ENCODE results near the gene BICRA. TPM values are rescaled to one million over a fixed set of nuclear protein-coding genes. Genes with fewer than 3 reads are reported as not detected.

The BICRA gene
- total and polyA plus RNA-seq, 8 donors: 13.8 to 18.8 (median 15.5) TPM

- Histone ChIP-seq H3K27ac (no peak overlapping the region), H3K9me3 (no peaks in the 10 kb centered on the region), H3K4me1 (peaks cover 0 to 7% of the 10 kb centered on the region in 2 donors), H3K4me3 (no peak overlapping the region), H3K27me3 (no peaks in the 10 kb centered on the region), H3K36me3 (peaks cover 0 to 59% of the 10 kb centered on the region in 2 donors)
- TF ChIP-seq, protein P1, sequence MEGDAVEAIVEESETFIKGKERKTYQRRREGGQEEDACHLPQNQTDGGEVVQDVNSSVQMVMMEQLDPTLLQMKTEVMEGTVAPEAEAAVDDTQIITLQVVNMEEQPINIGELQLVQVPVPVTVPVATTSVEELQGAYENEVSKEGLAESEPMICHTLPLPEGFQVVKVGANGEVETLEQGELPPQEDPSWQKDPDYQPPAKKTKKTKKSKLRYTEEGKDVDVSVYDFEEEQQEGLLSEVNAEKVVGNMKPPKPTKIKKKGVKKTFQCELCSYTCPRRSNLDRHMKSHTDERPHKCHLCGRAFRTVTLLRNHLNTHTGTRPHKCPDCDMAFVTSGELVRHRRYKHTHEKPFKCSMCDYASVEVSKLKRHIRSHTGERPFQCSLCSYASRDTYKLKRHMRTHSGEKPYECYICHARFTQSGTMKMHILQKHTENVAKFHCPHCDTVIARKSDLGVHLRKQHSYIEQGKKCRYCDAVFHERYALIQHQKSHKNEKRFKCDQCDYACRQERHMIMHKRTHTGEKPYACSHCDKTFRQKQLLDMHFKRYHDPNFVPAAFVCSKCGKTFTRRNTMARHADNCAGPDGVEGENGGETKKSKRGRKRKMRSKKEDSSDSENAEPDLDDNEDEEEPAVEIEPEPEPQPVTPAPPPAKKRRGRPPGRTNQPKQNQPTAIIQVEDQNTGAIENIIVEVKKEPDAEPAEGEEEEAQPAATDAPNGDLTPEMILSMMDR (IDR thresholded peaks at IDR 0.05): no peak
- DNase-seq (no peak), ATAC-seq (no peak)
- intact Hi-C loops (cut with DNase I): loop anchor here in 1 of 2 donors (10.0 kb wide), 1 partner anchor 89 kb away; the partner anchor contains the start of gene BICRA
Measured at GRCh38 chr19:47693489-47693888, 84.6 kb downstream of the BICRA start.

GRCh38 chr19:47693903-47694302 lies 85.0 kb downstream of the BICRA start:
- TF ChIP-seq, protein P1 (IDR thresholded peaks at IDR 0.05): no peak
- DNase-seq (no peak), ATAC-seq (no peak)
- no peak overlapping the region for H3K4me3 ChIP-seq
- H3K36me3 ChIP-seq: peaks cover 0 to 63% of the 10 kb centered on the region in 2 donors
- H3K27ac ChIP-seq: no peak overlapping the region
- H3K27me3 ChIP-seq: no peaks in the 10 kb centered on the region
- H3K9me3 ChIP-seq: no peaks in the 10 kb centered on the region
- intact Hi-C loops (cut with DNase I): loop anchor here in 1 of 2 donors (10.0 kb wide), 1 partner anchor 89 kb away; the partner anchor contains the start of gene BICRA
- H3K4me1 ChIP-seq: peaks cover 0 to 7% of the 10 kb centered on the region in 2 donors

DNA sequence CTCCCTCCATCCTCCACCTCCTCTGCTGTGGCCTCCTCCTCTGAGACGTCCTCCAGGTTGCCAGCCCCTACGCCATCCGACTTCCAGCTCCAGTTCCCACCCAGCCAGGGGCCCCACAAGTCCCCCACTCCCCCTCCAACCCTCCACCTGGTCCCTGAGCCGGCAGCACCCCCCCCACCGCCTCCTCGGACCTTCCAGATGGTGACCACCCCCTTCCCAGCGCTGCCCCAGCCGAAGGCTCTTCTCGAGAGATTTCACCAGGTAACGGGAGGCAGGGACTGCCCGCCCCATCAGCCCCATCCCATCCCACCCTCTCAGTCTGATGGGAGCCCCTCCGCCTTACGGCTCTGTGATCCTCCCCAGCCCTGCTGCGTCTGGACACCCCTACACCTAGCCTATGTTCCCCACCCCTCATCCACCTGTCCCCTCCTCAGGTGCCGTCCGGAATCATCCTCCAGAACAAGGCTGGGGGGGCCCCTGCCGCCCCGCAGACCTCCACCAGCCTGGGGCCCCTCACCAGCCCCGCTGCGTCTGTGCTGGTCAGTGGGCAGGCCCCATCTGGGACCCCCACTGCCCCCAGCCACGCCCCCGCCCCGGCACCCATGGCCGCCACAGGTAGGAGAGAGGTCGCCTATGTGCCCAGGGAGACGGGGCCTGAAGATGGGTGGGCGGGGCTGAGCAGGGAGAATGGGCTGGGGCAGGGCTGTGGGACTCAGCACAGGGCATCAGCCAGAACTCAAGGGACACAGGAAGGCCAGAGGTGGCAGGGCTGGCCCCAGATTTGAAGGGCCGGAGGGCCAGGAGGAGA lies 85.7 kb downstream of the BICRA start:
- TF ChIP-seq, protein P1 (IDR thresholded peaks at IDR 0.05): no peak
- ATAC-seq (no peak), DNase-seq (peak in 1 of 4 donors; percentile 54)
- Histone ChIP-seq H3K9me3 (no peaks in the 10 kb centered on the region), H3K27ac (no peak overlapping the region), H3K4me1 (peaks cover 0 to 7% of the 10 kb centered on the region in 2 donors), H3K4me3 (no peak overlapping the region), H3K36me3 (peaks cover 0 to 70% of the 10 kb centered on the region in 2 donors), H3K27me3 (no peaks in the 10 kb centered on the region)
- intact Hi-C loops (cut with DNase I): loop anchor here in 1 of 2 donors (10.0 kb wide), 1 partner anchor 90 kb away; the partner anchor contains the start of gene BICRA

DNA sequence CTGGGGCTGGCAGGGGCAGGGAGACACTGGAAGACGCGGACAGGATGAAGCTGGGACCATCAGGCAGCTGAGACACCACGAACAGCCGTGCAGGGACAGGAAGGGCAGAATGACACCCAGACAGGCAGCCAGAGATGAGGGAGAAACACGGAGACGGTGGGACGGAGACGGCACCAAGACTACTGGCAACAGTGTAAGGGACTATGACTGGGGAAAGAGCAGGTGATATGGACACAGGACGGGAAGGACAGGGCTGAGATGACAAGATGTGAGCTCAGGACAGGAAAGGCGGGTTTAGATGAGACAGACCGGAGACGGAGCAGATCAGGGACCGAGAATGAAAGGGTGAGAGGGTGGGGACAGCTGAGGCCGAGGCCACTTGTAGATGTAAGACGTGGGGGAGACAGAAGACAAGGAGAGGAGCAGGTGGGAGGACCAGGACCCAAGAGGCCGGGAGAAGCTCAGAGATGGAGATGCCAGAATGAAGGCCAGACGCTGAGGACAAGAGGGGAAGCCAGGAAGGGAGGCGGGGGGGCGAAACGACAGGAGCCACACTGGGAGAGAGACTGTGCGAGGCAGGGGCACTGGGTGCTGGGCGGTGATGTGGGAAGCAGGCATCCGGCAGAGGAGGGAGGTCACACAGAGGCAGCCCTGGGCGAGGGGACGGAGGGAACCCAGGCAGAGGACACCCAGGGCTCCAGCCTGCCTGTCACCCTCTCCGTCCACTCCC lies 86.8 kb downstream of the BICRA start:
- Histone ChIP-seq H3K36me3 (peaks cover 0 to 70% of the 10 kb centered on the region in 2 donors), H3K27me3 (no peaks in the 10 kb centered on the region), H3K4me3 (no peak overlapping the region), H3K27ac (no peak overlapping the region), H3K4me1 (peaks cover 0 to 7% of the 10 kb centered on the region in 2 donors), H3K9me3 (no peaks in the 10 kb centered on the region)
- ATAC-seq: no peak
- TF ChIP-seq, protein P1 (IDR thresholded peaks at IDR 0.05): no peak
- DNase-seq: peak in 1 of 4 donors; percentile 70
- intact Hi-C loops (cut with DNase I): loop anchor here in 1 of 2 donors (10.0 kb wide), 1 partner anchor 91 kb away; the partner anchor contains the start of gene BICRA

Data from left lung (tissue), 10 donors.